Activated CD4-positive, alpha-beta T cell treated with anti-CD3 and anti-CD28 coated beads for 36 hours (primary cell): ENCODE results near the gene HSFX4. TPM values are rescaled to one million over a fixed set of nuclear protein-coding genes. Genes with fewer than 3 reads are reported as not detected.
A peak's percentile ranks its signal among the peaks of the same experiment; 100 is the strongest.

Source experiments
- ATAC-seq: fragments of 200-7000 bp; cut with Tn5 transposase; one replicate; pipeline ENCODE4 v1.10.0; 2021; ENCODE audit warnings: mild to moderate bottlenecking, moderate library complexity
- CTCF ChIA-PET: fragments of 350-600 bp; sonication (Branson Sonifier 250); formaldehyde crosslinking; loops from one replicate; lab custom pipeline; 2021; ENCODE audit warnings: antibody characterized with exemption; lab: Charles Lee
- POLR2A ChIA-PET: fragments of 350-600 bp; sonication (Branson Sonifier 250); formaldehyde crosslinking; loops from one replicate; lab custom pipeline; 2021; ENCODE audit warnings: antibody characterized with exemption, inconsistent platforms; lab: Charles Lee
- DNase-seq: peaks from one replicate; pipeline ENCODE4 v3.0.0-alpha.2; 2020
- H3K27ac Mint-ChIP-seq: one replicate; pipeline ENCODE4 v1.8.0; 2021; ENCODE audit warnings: mixed read lengths
- H3K27me3 Mint-ChIP-seq: one replicate; pipeline ENCODE4 v1.8.0; 2021; ENCODE audit warnings: mixed read lengths
- H3K36me3 Mint-ChIP-seq: one replicate; pipeline ENCODE4 v1.8.0; 2021; ENCODE audit warnings: low read depth, mixed read lengths
- H3K4me1 Mint-ChIP-seq: one replicate; pipeline ENCODE4 v1.8.0; 2021; ENCODE audit warnings: mixed read lengths
- H3K4me3 Mint-ChIP-seq: one replicate; pipeline ENCODE4 v1.8.0; 2021; ENCODE audit warnings: mild to moderate bottlenecking, moderate library complexity, mixed read lengths
- H3K9me3 Mint-ChIP-seq: one replicate; pipeline ENCODE4 v1.8.0; 2021; ENCODE audit warnings: low read depth, mixed read lengths
- intact Hi-C, 2 experiments: fragments of 100-400 bp; cut with DNase I in 1 of 2; cut with micrococcal nuclease in 1 of 2; formaldehyde crosslinking; loops; one replicate each; pipeline versions ENCODE4 v1.14.2 to v1.15.1; 2022 to 2024; cut with DNase I, micrococcal nuclease
- total RNA-seq, 2 experiments: library from RNA; stranded (reverse); gene quantifications; one replicate each; pipeline ENCODE4 v1.2.3, GENCODE V29; 2021

The HSFX4 gene
- total RNA-seq, 2 experiments from 2014 or later: not detected

- intact Hi-C loops: loop anchor here (5.0 to 10.0 kb wide), 5 partner anchors 401 to 626 kb away; partner anchors contain the start of gene MAMLD1 (in 2 of the 2)
- Mint-ChIP-seq H3K27ac (no peak overlapping the region), H3K4me3 (no peak overlapping the region), H3K4me1 (no peaks in the 10 kb centered on the region), H3K9me3 (no peaks in the 10 kb centered on the region), H3K27me3 (no peaks in the 10 kb centered on the region), H3K36me3 (peaks cover 2% of the 10 kb centered on the region)
- DNase-seq (no peak), ATAC-seq (no peak)
- ChIA-PET POLR2A (no interaction called here), CTCF (interaction anchor here (0.7 kb wide), 1 partner anchor 697 kb away, joined by 4 read pairs; no protein-coding TSS in a partner anchor)
Observed at GRCh38 chrX:149961572-149961971, 32.2 kb downstream of the HSFX4 start.

- intact Hi-C loops: loop anchor here (2.0 to 10.0 kb wide), 6 partner anchors 400 to 719 kb away; partner anchors contain the start of gene MAMLD1 (in 2 of the 2)
- Mint-ChIP-seq H3K36me3 (no peaks in the 10 kb centered on the region), H3K9me3 (no peaks in the 10 kb centered on the region), H3K4me1 (no peaks in the 10 kb centered on the region), H3K27ac (no peak overlapping the region), H3K4me3 (no peak overlapping the region), H3K27me3 (no peaks in the 10 kb centered on the region)
- ChIA-PET CTCF (interaction anchor here (0.7 kb wide), 1 partner anchor 696 kb away, joined by 4 read pairs; no protein-coding TSS in a partner anchor), POLR2A (no interaction called here)
- peak; percentile 30 for ATAC-seq
- no peak for DNase-seq
Observed at GRCh38 chrX:149962010-149962409, 32.6 kb downstream of the HSFX4 start.

- intact Hi-C loops: loop anchor here (2.0 to 10.0 kb wide), 6 partner anchors 399 to 718 kb away; partner anchors contain the start of gene MAMLD1 (in 2 of the 2)
- Mint-ChIP-seq H3K9me3 (no peaks in the 10 kb centered on the region), H3K27ac (no peak overlapping the region), H3K4me1 (peaks cover 4% of the 10 kb centered on the region), H3K36me3 (no peaks in the 10 kb centered on the region), H3K27me3 (no peaks in the 10 kb centered on the region), H3K4me3 (no peak overlapping the region)
- DNase-seq: peak; percentile 44
- CTCF ChIA-PET: interaction anchor here (0.6 kb wide), 2 partner anchors 486 to 935 kb away, joined by 3 to 5 read pairs; no protein-coding TSS in a partner anchor
- peak; percentile 63 for ATAC-seq
- POLR2A ChIA-PET: no interaction called here
Observed at GRCh38 chrX:149962859-149963757, 33.7 kb downstream of the HSFX4 start.

- ATAC-seq (no peak), DNase-seq (no peak)
- no peaks in the 10 kb centered on the region for H3K36me3 Mint-ChIP-seq
- H3K4me1 Mint-ChIP-seq: no peaks in the 10 kb centered on the region
- no peaks in the 10 kb centered on the region for H3K27me3 Mint-ChIP-seq
- intact Hi-C loops: no loop called here
- no peak overlapping the region for H3K27ac Mint-ChIP-seq
- H3K4me3 Mint-ChIP-seq: no peak overlapping the region
- no peaks in the 10 kb centered on the region for H3K9me3 Mint-ChIP-seq
- ChIA-PET CTCF (no interaction called here), POLR2A (no interaction called here)
Observed at GRCh38 chrX:149979126-149979644, 49.8 kb downstream of the HSFX4 start.

Other genes with a start within 250 kb of the HSFX4 start
- not detected for gene MAGEA11, start 217.5 kb upstream of the HSFX4 start, total RNA-seq
- under 1 TPM; 0.25 to 0.47 TPM for gene HSFX1, start 155.5 kb upstream of the HSFX4 start, total RNA-seq
- gene MAGEA9, start 147.6 kb upstream of the HSFX4 start, total RNA-seq: not detected
- not detected for gene MAGEA8, start 48.4 kb upstream of the HSFX4 start, total RNA-seq
- gene EOLA2, start 8.9 kb downstream of the HSFX4 start, total RNA-seq: 10 to 100 TPM; 11.5 to 27.7 TPM